SK-N-MC (cell line): Measurements from ENCODE around the gene SEC14L1.

Source experiments
- EZH2 ChIP-seq: fragments of 200-600 bp; sonication (generic); IDR thresholded peaks from one replicate; pipeline ENCODE4 v1.6.1; 2017; ENCODE audit warnings: antibody characterized with exemption
- FOXP2 ChIP-seq: optimal IDR thresholded peaks from 2 replicates; pipeline ENCODE3; 2011; ENCODE audit warnings: mild to moderate bottlenecking, moderate library complexity; ENCODE audit not compliant: insufficient read depth; ENCODE audit errors: extremely low read length, control extremely low read depth
- POLR2AphosphoS5 ChIP-seq: IDR thresholded peaks from 2 replicates; pipeline ENCODE4 v1.6.1; 2012; ENCODE audit warnings: mild to moderate bottlenecking, low read depth, low read length, borderline replicate concordance

- TF ChIP-seq POLR2AphosphoS5 (no peak), EZH2 (no peak), FOXP2 (no peak)
Observed at GRCh38 chr17:77160091-77160874, 19.5 kb downstream of the SEC14L1 start.
